ENCODE measurements around the gene ASB10. TPM values are rescaled to one million over a fixed set of nuclear protein-coding genes. Genes with fewer than 3 reads are reported as not detected.

The ASB10 gene
- polyA plus RNA-seq, 3 donors from 2014 or later, result not detected

- Mint-ChIP-seq H3K4me3 (peak overlapping the region; percentile 92 to 99 (median 97)), H3K27ac (peak overlapping the region in 5 of 6 donors; percentile 92 to 97 (median 94)), H3K9me3 (no peaks in the 10 kb centered on the region), H3K36me3 (peaks cover 21 to 30% (median 24%) of the 10 kb centered on the region in 3 donors), H3K27me3 (ENCODE audit: low read depth in 3 of 3) (peaks cover 4 to 13% (median 5%) of the 10 kb centered on the region in 3 donors), H3K4me1 (peaks cover 34 to 36% of the 10 kb centered on the region in 2 donors)
- DNase-seq, result no peak
Measured at GRCh38 chr7:151225948-151226510, 39.0 kb upstream of the ASB10 start.

GRCh38 chr7:151223728-151224127 lies 36.7 kb upstream of the ASB10 start:
- no peak overlapping the region for H3K27ac Mint-ChIP-seq
- H3K4me1 Mint-ChIP-seq, result peaks cover 32 to 36% of the 10 kb centered on the region in 2 donors
- no peaks in the 10 kb centered on the region for H3K9me3 Mint-ChIP-seq
- H3K36me3 Mint-ChIP-seq, result peaks cover 31 to 42% (median 33%) of the 10 kb centered on the region in 3 donors
- no peak overlapping the region for H3K4me3 Mint-ChIP-seq
- no peak for DNase-seq
- peaks cover 4 to 11% (median 5%) of the 10 kb centered on the region in 3 donors for H3K27me3 Mint-ChIP-seq (ENCODE audit: low read depth in 3 of 3)

- H3K27ac Mint-ChIP-seq, result no peak overlapping the region
- H3K4me3 Mint-ChIP-seq, result no peak overlapping the region
- peaks cover 0 to 1% (median 1%) of the 10 kb centered on the region in 3 donors for H3K27me3 Mint-ChIP-seq (ENCODE audit: low read depth in 3 of 3)
- H3K36me3 Mint-ChIP-seq, result peaks cover 37 to 65% (median 51%) of the 10 kb centered on the region in 3 donors
- no peaks in the 10 kb centered on the region for H3K9me3 Mint-ChIP-seq
- H3K4me1 Mint-ChIP-seq, result peaks cover 0 to 2% of the 10 kb centered on the region in 2 donors
- DNase-seq, result no peak
Measured at GRCh38 chr7:151218170-151218569, 31.1 kb upstream of the ASB10 start.

GRCh38 chr7:151215396-151215795 lies 28.3 kb upstream of the ASB10 start:
- Mint-ChIP-seq H3K4me3 (no peak overlapping the region), H3K36me3 (peaks cover 38 to 52% (median 38%) of the 10 kb centered on the region in 3 donors), H3K27me3 (ENCODE audit: low read depth in 3 of 3) (peaks cover 0 to 3% (median 0%) of the 10 kb centered on the region in 3 donors), H3K4me1 (no peaks in the 10 kb centered on the region), H3K27ac (peak overlapping the region in 1 of 6 donors; percentile 55), H3K9me3 (no peaks in the 10 kb centered on the region)
- DNase-seq, result no peak

GRCh38 chr7:151213826-151214225 lies 26.8 kb upstream of the ASB10 start:
- H3K4me1 Mint-ChIP-seq, result no peaks in the 10 kb centered on the region
- H3K27ac Mint-ChIP-seq, result no peak overlapping the region
- H3K36me3 Mint-ChIP-seq, result peaks cover 32 to 43% (median 33%) of the 10 kb centered on the region in 3 donors
- peaks cover 0 to 3% (median 0%) of the 10 kb centered on the region in 3 donors for H3K27me3 Mint-ChIP-seq (ENCODE audit: low read depth in 3 of 3)
- no peaks in the 10 kb centered on the region for H3K9me3 Mint-ChIP-seq
- DNase-seq, result no peak
- H3K4me3 Mint-ChIP-seq, result no peak overlapping the region

GRCh38 chr7:151212626-151213025 lies 25.6 kb upstream of the ASB10 start:
- Mint-ChIP-seq H3K4me3 (no peak overlapping the region), H3K4me1 (peaks cover 7 to 10% of the 10 kb centered on the region in 2 donors), H3K27ac (peak overlapping the region in 1 of 6 donors; percentile 7), H3K36me3 (peaks cover 20 to 31% (median 21%) of the 10 kb centered on the region in 3 donors), H3K27me3 (ENCODE audit: low read depth in 3 of 3) (peaks cover 0 to 3% (median 0%) of the 10 kb centered on the region in 3 donors), H3K9me3 (no peaks in the 10 kb centered on the region)
- no peak for DNase-seq

- H3K9me3 Mint-ChIP-seq, result no peaks in the 10 kb centered on the region
- peaks cover 0 to 3% (median 0%) of the 10 kb centered on the region in 3 donors for H3K27me3 Mint-ChIP-seq (ENCODE audit: low read depth in 3 of 3)
- peak overlapping the region in 1 of 6 donors; percentile 19 for H3K27ac Mint-ChIP-seq
- H3K36me3 Mint-ChIP-seq, result peaks cover 19 to 28% (median 20%) of the 10 kb centered on the region in 3 donors
- no peak for DNase-seq
- H3K4me3 Mint-ChIP-seq, result no peak overlapping the region
- peaks cover 21 to 24% of the 10 kb centered on the region in 2 donors for H3K4me1 Mint-ChIP-seq
Measured at GRCh38 chr7:151211155-151211772, 24.2 kb upstream of the ASB10 start.

GRCh38 chr7:151210087-151210854 lies 23.2 kb upstream of the ASB10 start, which contains the start of gene H2BK1:
Gene H2BK1 (minus strand): TSS chr7:151210488. CDS start chr7:151210318, 170 bp downstream.
- Mint-ChIP-seq H3K4me1 (peaks cover 23 to 29% of the 10 kb centered on the region in 2 donors), H3K4me3 (no peak within 1 kb of the TSS), H3K27me3 (ENCODE audit: low read depth in 3 of 3) (peaks cover 0 to 3% (median 0%) of the 10 kb centered on the region in 3 donors), H3K27ac (peak within 1 kb of the TSS in 1 of 6 donors; percentile 50), H3K36me3 (peaks cover 11 to 19% (median 14%) of the 10 kb centered on the region in 3 donors), H3K9me3 (no peaks in the 10 kb centered on the region)
- no peak for DNase-seq

- Mint-ChIP-seq H3K9me3 (no peaks in the 10 kb centered on the region), H3K27ac (no peak overlapping the region), H3K4me3 (no peak overlapping the region)
Measured at GRCh38 chr7:151209588-151209987, 22.5 kb upstream of the ASB10 start.

GRCh38 chr7:151208253-151208862 lies 21.3 kb upstream of the ASB10 start:
- peaks cover 23 to 29% of the 10 kb centered on the region in 2 donors for H3K4me1 Mint-ChIP-seq
- peak overlapping the region in 1 of 6 donors; percentile 41 for H3K27ac Mint-ChIP-seq
- DNase-seq, result no peak
- H3K4me3 Mint-ChIP-seq, result no peak overlapping the region
- H3K36me3 Mint-ChIP-seq, result peaks cover 3 to 6% (median 5%) of the 10 kb centered on the region in 3 donors
- H3K27me3 Mint-ChIP-seq (ENCODE audit: low read depth in 3 of 3), result peaks cover 0 to 5% (median 2%) of the 10 kb centered on the region in 3 donors
- no peaks in the 10 kb centered on the region for H3K9me3 Mint-ChIP-seq

More at GRCh38 chr7:151209588-151209987, 22.5 kb upstream of the ASB10 start:
- H3K4me1 Mint-ChIP-seq, result peaks cover 23 to 29% of the 10 kb centered on the region in 2 donors
- H3K36me3 Mint-ChIP-seq, result peaks cover 7 to 12% (median 10%) of the 10 kb centered on the region in 3 donors
- H3K27me3 Mint-ChIP-seq (ENCODE audit: low read depth in 3 of 3), result peaks cover 0 to 2% (median 0%) of the 10 kb centered on the region in 3 donors
- DNase-seq, result no peak

- Mint-ChIP-seq H3K27me3 (ENCODE audit: low read depth in 3 of 3) (peaks cover 0 to 5% (median 2%) of the 10 kb centered on the region in 3 donors), H3K9me3 (no peaks in the 10 kb centered on the region), H3K36me3 (peaks cover 0 to 3% (median 0%) of the 10 kb centered on the region in 3 donors), H3K4me3 (peak overlapping the region in 2 of 5 donors; percentile 8 to 25), H3K27ac (peak overlapping the region in 4 of 6 donors; percentile 27 to 78 (median 67)), H3K4me1 (peaks cover 23 to 29% of the 10 kb centered on the region in 2 donors)
- DNase-seq, result no peak
Measured at GRCh38 chr7:151207804-151208203, 20.8 kb upstream of the ASB10 start.

GRCh38 chr7:151207315-151207714 lies 20.3 kb upstream of the ASB10 start:
- peak overlapping the region in 4 of 6 donors; percentile 27 to 78 (median 67) for H3K27ac Mint-ChIP-seq
- H3K9me3 Mint-ChIP-seq, result no peaks in the 10 kb centered on the region
- H3K4me3 Mint-ChIP-seq, result peak overlapping the region; percentile 8 to 70 (median 56)
- DNase-seq, result peak in 2 of 3 donors; percentile 18 to 19
- H3K36me3 Mint-ChIP-seq, result peaks cover 0 to 3% (median 0%) of the 10 kb centered on the region in 3 donors
- H3K27me3 Mint-ChIP-seq (ENCODE audit: low read depth in 3 of 3), result peaks cover 0 to 4% (median 3%) of the 10 kb centered on the region in 3 donors
- peaks cover 23 to 29% of the 10 kb centered on the region in 2 donors for H3K4me1 Mint-ChIP-seq

- Mint-ChIP-seq H3K27ac (peak overlapping the region in 5 of 6 donors; percentile 59 to 78 (median 69)), H3K36me3 (peaks cover 0 to 1% (median 0%) of the 10 kb centered on the region in 3 donors), H3K4me1 (peaks cover 23 to 29% of the 10 kb centered on the region in 2 donors), H3K27me3 (ENCODE audit: low read depth in 3 of 3) (peaks cover 0 to 4% (median 3%) of the 10 kb centered on the region in 3 donors), H3K9me3 (no peaks in the 10 kb centered on the region), H3K4me3 (peak overlapping the region; percentile 8 to 70 (median 56))
- DNase-seq, result peak; percentile 10 to 28 (median 22)
Measured at GRCh38 chr7:151206914-151207313, 19.9 kb upstream of the ASB10 start.

Data from immature natural killer cell (primary cell).